ENCODE data around the gene DENND2D. TPM values are rescaled to one million over a fixed set of nuclear protein-coding genes. Genes with fewer than 3 reads are reported as not detected.
"Not testable (repeated sequence)": the region's sequence is repeated elsewhere in the genome, so short reads cannot be mapped to it uniquely, and the experiment has no call there.

Gene DENND2D
- total and polyA plus RNA-seq, 4 experiments from 2014 or later: 125 to 284 (median 252) TPM

- ChIA-PET POLR2A (ENCODE audit: partially characterized antibody) (interaction anchor here (0.6 to 18.7 kb wide), 16 partner anchors 8 to 599 kb away, joined by 3 to 1434 read pairs (median 6); partner anchors contain the start of genes CEPT1, CHI3L2, DENND2D and DRAM2), CTCF (ENCODE audit: partially characterized antibody) (interaction anchor here (0.9 to 17.0 kb wide), 10 partner anchors 10 to 375 kb away, joined by 3 to 623 read pairs (median 4); partner anchors contain the start of gene DENND2D)
- H3K36me3 Mint-ChIP-seq: peaks cover 0 to 10% of the 10 kb centered on the region in 2 donors
- Histone ChIP-seq H3K27ac (ENCODE audit: low read depth, low read length) (peak overlapping the region; percentile 59), H3K9me3 (ENCODE audit: control insufficient read depth in 1 of 2, low read length in 2 of 2) (no peaks in the 10 kb centered on the region), H3K4me1 (ENCODE audit: insufficient read depth, low read length) (peaks cover 99% of the 10 kb centered on the region), H3K27me3 (ENCODE audit: insufficient read depth, low read length) (no peaks in the 10 kb centered on the region), H3K36me3 (ENCODE audit: insufficient read depth, low read length) (no peaks in the 10 kb centered on the region), H3K4me3 (ENCODE audit: low read length in 2 of 2) (no peak overlapping the region)
- peaks cover 0 to 2% of the 10 kb centered on the region in 2 donors for H3K27me3 Mint-ChIP-seq
- peak overlapping the region; percentile 93 to 100 (median 97) for H3K27ac Mint-ChIP-seq
- H3K9me3 Mint-ChIP-seq: peaks cover 0 to 9% (median 0%) of the 10 kb centered on the region in 8 donors
- peaks cover 86 to 98% (median 93%) of the 10 kb centered on the region in 4 donors for H3K4me1 Mint-ChIP-seq
- no peak for DNase-seq
- intact Hi-C loops (cut with micrococcal nuclease): loop anchor here (10.0 kb wide), 1 partner anchor 254 kb away; the partner anchor contains the start of gene LRIF1
- H3K4me3 Mint-ChIP-seq: peak overlapping the region in 7 of 8 donors; percentile 49 to 95 (median 76)
Measured at GRCh38 chr1:111218701-111219556, 18.5 kb upstream of the DENND2D start.

GRCh38 chr1:111217183-111217910 lies 16.9 kb upstream of the DENND2D start:
- peak overlapping the region in 1 of 2 donors; percentile 4 for H3K4me3 ChIP-seq (ENCODE audit: low read length in 2 of 2)
- POLR2A ChIA-PET (ENCODE audit: partially characterized antibody): interaction anchor here (0.7 to 18.7 kb wide), 10 partner anchors 9 to 481 kb away, joined by 3 to 1434 read pairs (median 10); partner anchors contain the start of genes CEPT1, CHI3L2, DENND2D and DRAM2
- CTCF ChIA-PET (ENCODE audit: partially characterized antibody): interaction anchor here (1.3 to 17.0 kb wide), 6 partner anchors 11 to 252 kb away, joined by 4 to 623 read pairs (median 20); partner anchors contain the start of gene DENND2D
- DNase-seq: no peak
- no peaks in the 10 kb centered on the region for H3K36me3 ChIP-seq (ENCODE audit: insufficient read depth, low read length)
- Mint-ChIP-seq H3K9me3 (peaks cover 0 to 9% (median 0%) of the 10 kb centered on the region in 8 donors), H3K27ac (peak overlapping the region; percentile 87 to 100 (median 97)), H3K4me3 (peak overlapping the region; percentile 11 to 87 (median 73)), H3K4me1 (peaks cover 91 to 100% (median 95%) of the 10 kb centered on the region in 4 donors), H3K36me3 (peaks cover 0 to 13% of the 10 kb centered on the region in 2 donors), H3K27me3 (peaks cover 0 to 2% of the 10 kb centered on the region in 2 donors)
- H3K27ac ChIP-seq (ENCODE audit: low read depth, low read length): peak overlapping the region; percentile 48
- H3K4me1 ChIP-seq (ENCODE audit: insufficient read depth, low read length): peaks cover 100% of the 10 kb centered on the region
- intact Hi-C loops (cut with micrococcal nuclease): loop anchor here (2.0 to 10.0 kb wide), 2 partner anchors 77 to 253 kb away; partner anchors contain the start of genes CEPT1, DRAM2 and LRIF1
- H3K27me3 ChIP-seq (ENCODE audit: insufficient read depth, low read length): no peaks in the 10 kb centered on the region
- H3K9me3 ChIP-seq (ENCODE audit: control insufficient read depth in 1 of 2, low read length in 2 of 2): no peaks in the 10 kb centered on the region

GRCh38 chr1:111216751-111217150 lies 16.3 kb upstream of the DENND2D start:
- H3K4me3 ChIP-seq (ENCODE audit: low read length in 2 of 2): no peak overlapping the region
- H3K9me3 Mint-ChIP-seq: peaks cover 0 to 9% (median 0%) of the 10 kb centered on the region in 8 donors
- H3K27ac Mint-ChIP-seq: peak overlapping the region; percentile 87 to 100 (median 97)
- H3K36me3 ChIP-seq (ENCODE audit: insufficient read depth, low read length): no peaks in the 10 kb centered on the region
- H3K27me3 ChIP-seq (ENCODE audit: insufficient read depth, low read length): no peaks in the 10 kb centered on the region
- intact Hi-C loops (cut with micrococcal nuclease): loop anchor here (1.0 to 10.0 kb wide), 3 partner anchors 12 to 252 kb away; partner anchors contain the start of genes CEPT1, DRAM2 and LRIF1
- no peak for DNase-seq
- H3K27me3 Mint-ChIP-seq: peaks cover 0 to 2% of the 10 kb centered on the region in 2 donors
- H3K27ac ChIP-seq (ENCODE audit: low read depth, low read length): peak overlapping the region; percentile 48
- H3K36me3 Mint-ChIP-seq: peaks cover 0 to 13% of the 10 kb centered on the region in 2 donors
- CTCF ChIA-PET (ENCODE audit: partially characterized antibody): interaction anchor here (1.3 to 17.0 kb wide), 8 partner anchors 9 to 252 kb away, joined by 4 to 623 read pairs (median 12); partner anchors contain the start of gene DENND2D
- H3K4me1 Mint-ChIP-seq: peaks cover 90 to 99% (median 95%) of the 10 kb centered on the region in 4 donors
- no peaks in the 10 kb centered on the region for H3K9me3 ChIP-seq (ENCODE audit: control insufficient read depth in 1 of 2, low read length in 2 of 2)
- H3K4me1 ChIP-seq (ENCODE audit: insufficient read depth, low read length): peaks cover 100% of the 10 kb centered on the region
- POLR2A ChIA-PET (ENCODE audit: partially characterized antibody): interaction anchor here (0.7 to 18.7 kb wide), 12 partner anchors 10 to 481 kb away, joined by 3 to 1434 read pairs (median 10); partner anchors contain the start of genes ATP5PB, CEPT1, CHI3L2 and DENND2D
- H3K4me3 Mint-ChIP-seq: peak overlapping the region in 7 of 8 donors; percentile 54 to 87 (median 77)

- Histone ChIP-seq H3K4me1 (ENCODE audit: insufficient read depth, low read length) (peaks cover 87% of the 10 kb centered on the region), H3K4me3 (ENCODE audit: low read length in 2 of 2) (peak overlapping the region in 1 of 2 donors; percentile 8), H3K27ac (ENCODE audit: low read depth, low read length) (peak overlapping the region; percentile 48)
- H3K4me1 Mint-ChIP-seq: peaks cover 78 to 90% (median 84%) of the 10 kb centered on the region in 4 donors
- H3K36me3 Mint-ChIP-seq: peaks cover 0 to 13% of the 10 kb centered on the region in 2 donors
- peak overlapping the region; percentile 46 to 87 (median 76) for H3K4me3 Mint-ChIP-seq
- H3K27me3 Mint-ChIP-seq; DNase-seq; H3K36me3 ChIP-seq (ENCODE audit: insufficient read depth, low read length); H3K27me3 ChIP-seq (ENCODE audit: insufficient read depth, low read length); H3K9me3 ChIP-seq (ENCODE audit: control insufficient read depth in 1 of 2, low read length in 2 of 2); H3K9me3 Mint-ChIP-seq: not testable (repeated sequence)
- intact Hi-C loops (cut with micrococcal nuclease): loop anchor here (10.0 kb wide), 1 partner anchor 250 kb away; the partner anchor contains the start of gene LRIF1
- H3K27ac Mint-ChIP-seq: peak overlapping the region; percentile 87 to 100 (median 97)
- CTCF ChIA-PET (ENCODE audit: partially characterized antibody): interaction anchor here (0.5 to 17.0 kb wide), 10 partner anchors 8 to 292 kb away, joined by 3 to 623 read pairs (median 4); partner anchors contain the start of genes ATP5PB, DENND2D and WDR77
- POLR2A ChIA-PET (ENCODE audit: partially characterized antibody): interaction anchor here (0.6 to 18.7 kb wide), 19 partner anchors 11 to 545 kb away, joined by 3 to 1434 read pairs (median 6); partner anchors contain the start of genes ATP5PB, CEPT1, CHI3L2 and DENND2D
Measured at GRCh38 chr1:111215285-111215684, 14.8 kb upstream of the DENND2D start.

- Mint-ChIP-seq H3K27me3 (peaks cover 0 to 2% of the 10 kb centered on the region in 2 donors), H3K9me3 (peaks cover 0 to 6% (median 0%) of the 10 kb centered on the region in 8 donors), H3K27ac (peak overlapping the region; percentile 87 to 100 (median 97)), H3K4me1 (peaks cover 77 to 88% (median 81%) of the 10 kb centered on the region in 4 donors), H3K36me3 (peaks cover 0 to 13% of the 10 kb centered on the region in 2 donors), H3K4me3 (peak overlapping the region; percentile 64 to 87 (median 76))
- Histone ChIP-seq H3K4me3 (ENCODE audit: low read length in 2 of 2) (peak overlapping the region in 1 of 2 donors; percentile 25), H3K36me3 (ENCODE audit: insufficient read depth, low read length) (no peaks in the 10 kb centered on the region), H3K9me3 (ENCODE audit: control insufficient read depth in 1 of 2, low read length in 2 of 2) (no peaks in the 10 kb centered on the region), H3K4me1 (ENCODE audit: insufficient read depth, low read length) (peaks cover 83% of the 10 kb centered on the region), H3K27ac (ENCODE audit: low read depth, low read length) (peak overlapping the region; percentile 48), H3K27me3 (ENCODE audit: insufficient read depth, low read length) (no peaks in the 10 kb centered on the region)
- CTCF ChIA-PET (ENCODE audit: partially characterized antibody): interaction anchor here (0.5 to 17.0 kb wide), 9 partner anchors 8 to 293 kb away, joined by 3 to 623 read pairs (median 5); partner anchors contain the start of gene DENND2D
- POLR2A ChIA-PET (ENCODE audit: partially characterized antibody): interaction anchor here (1.4 to 18.7 kb wide), 10 partner anchors 12 to 541 kb away, joined by 3 to 1434 read pairs (median 8); partner anchors contain the start of genes CEPT1, CHI3L2, DENND2D and DRAM2
- peak in 4 of 5 donors; percentile 46 to 65 (median 52) for DNase-seq
- intact Hi-C loops (cut with micrococcal nuclease): loop anchor here (10.0 kb wide), 1 partner anchor 250 kb away; the partner anchor contains the start of gene LRIF1
Measured at GRCh38 chr1:111214884-111215283, 14.4 kb upstream of the DENND2D start.
